Measurements from ENCODE around the gene SIX5. TPM values are rescaled to one million over a fixed set of nuclear protein-coding genes. Genes with fewer than 3 reads are reported as not detected.
A peak's percentile ranks its signal among the peaks of the same experiment; 100 is the strongest.

SIX5 gene
- total RNA-seq, 1 donor from 2014 or later, result 2.1 TPM

DNA sequence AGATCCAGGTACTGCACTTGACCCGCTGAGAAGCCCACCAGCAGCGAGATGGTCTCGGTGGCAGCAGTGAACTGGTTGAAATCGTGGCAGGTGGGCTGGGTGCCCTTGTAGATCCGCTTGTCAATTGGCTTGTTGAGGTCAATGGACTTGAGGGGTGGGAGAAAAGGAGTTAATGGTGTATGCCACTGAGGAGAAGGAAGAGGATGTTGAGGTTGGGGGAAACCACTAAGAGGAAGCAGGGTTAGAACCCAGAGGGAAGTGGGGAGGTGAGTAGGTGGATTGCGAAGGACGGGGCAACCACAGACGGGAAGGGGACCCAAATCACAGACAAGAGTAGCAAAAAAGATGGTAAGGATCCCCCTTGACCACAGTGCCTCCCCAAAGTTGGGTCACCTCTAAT lies 21.9 kb upstream of the SIX5 start:
- TF ChIP-seq, protein P1, sequence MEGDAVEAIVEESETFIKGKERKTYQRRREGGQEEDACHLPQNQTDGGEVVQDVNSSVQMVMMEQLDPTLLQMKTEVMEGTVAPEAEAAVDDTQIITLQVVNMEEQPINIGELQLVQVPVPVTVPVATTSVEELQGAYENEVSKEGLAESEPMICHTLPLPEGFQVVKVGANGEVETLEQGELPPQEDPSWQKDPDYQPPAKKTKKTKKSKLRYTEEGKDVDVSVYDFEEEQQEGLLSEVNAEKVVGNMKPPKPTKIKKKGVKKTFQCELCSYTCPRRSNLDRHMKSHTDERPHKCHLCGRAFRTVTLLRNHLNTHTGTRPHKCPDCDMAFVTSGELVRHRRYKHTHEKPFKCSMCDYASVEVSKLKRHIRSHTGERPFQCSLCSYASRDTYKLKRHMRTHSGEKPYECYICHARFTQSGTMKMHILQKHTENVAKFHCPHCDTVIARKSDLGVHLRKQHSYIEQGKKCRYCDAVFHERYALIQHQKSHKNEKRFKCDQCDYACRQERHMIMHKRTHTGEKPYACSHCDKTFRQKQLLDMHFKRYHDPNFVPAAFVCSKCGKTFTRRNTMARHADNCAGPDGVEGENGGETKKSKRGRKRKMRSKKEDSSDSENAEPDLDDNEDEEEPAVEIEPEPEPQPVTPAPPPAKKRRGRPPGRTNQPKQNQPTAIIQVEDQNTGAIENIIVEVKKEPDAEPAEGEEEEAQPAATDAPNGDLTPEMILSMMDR (IDR thresholded peaks at IDR 0.05; ENCODE audit: insufficient read depth, low read length, severe bottlenecking), result no peak
- Histone ChIP-seq H3K4me3 (ENCODE audit: low read depth, low read length) (no peak overlapping the region), H3K36me3 (ENCODE audit: control insufficient read depth, insufficient read depth, low read length) (peaks cover 14% of the 10 kb centered on the region), H3K27me3 (ENCODE audit: control insufficient read depth, insufficient read depth, low read length) (no peaks in the 10 kb centered on the region)
- FAIRE-seq (peak; percentile 91), DNase-seq (ENCODE audit: low read depth) (no peak)

DNA sequence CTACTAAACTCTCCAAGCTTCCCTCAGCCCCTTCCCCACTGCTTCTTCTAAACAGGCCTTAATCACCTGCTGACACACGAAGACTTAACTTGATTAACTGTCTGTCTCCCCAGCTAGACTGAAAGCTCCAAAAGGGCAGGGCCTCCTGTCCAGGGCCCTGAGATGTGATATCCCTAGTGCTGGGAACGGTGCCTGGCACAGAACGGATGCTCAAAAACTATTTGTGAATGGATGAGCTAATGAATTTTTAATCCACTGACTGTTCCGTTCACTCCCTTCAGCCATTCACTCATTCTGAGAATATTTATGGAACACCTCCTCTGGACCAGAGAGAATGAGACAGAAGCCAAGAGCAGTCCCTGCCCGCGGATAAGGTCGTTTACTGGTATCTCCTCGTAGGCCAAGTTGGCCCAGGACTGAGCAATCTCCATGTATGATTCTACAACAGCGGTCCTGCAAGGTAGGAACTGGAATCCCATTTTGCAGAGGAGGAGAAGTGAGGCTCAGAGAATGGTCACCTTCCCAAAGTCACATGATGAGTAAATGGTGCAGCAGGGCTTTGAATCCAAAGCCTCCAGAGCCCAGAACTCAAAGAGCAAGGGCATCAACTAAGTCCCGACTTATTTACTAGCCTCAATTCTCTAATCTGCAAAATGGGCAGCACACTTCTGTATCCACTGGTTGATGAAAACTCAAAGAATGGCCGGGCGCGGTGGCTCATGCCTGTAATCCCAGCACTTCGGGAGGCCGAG lies 20.2 kb upstream of the SIX5 start:
- peaks cover 18% of the 10 kb centered on the region for H3K36me3 ChIP-seq (ENCODE audit: control insufficient read depth, insufficient read depth, low read length)
- H3K4me3 ChIP-seq (ENCODE audit: low read depth, low read length), result no peak overlapping the region
- FAIRE-seq (no peak), DNase-seq (ENCODE audit: low read depth) (no peak)
- no peaks in the 10 kb centered on the region for H3K27me3 ChIP-seq (ENCODE audit: control insufficient read depth, insufficient read depth, low read length)
- TF ChIP-seq, protein P1 (IDR thresholded peaks at IDR 0.05; ENCODE audit: insufficient read depth, low read length, severe bottlenecking), result no peak

DNA sequence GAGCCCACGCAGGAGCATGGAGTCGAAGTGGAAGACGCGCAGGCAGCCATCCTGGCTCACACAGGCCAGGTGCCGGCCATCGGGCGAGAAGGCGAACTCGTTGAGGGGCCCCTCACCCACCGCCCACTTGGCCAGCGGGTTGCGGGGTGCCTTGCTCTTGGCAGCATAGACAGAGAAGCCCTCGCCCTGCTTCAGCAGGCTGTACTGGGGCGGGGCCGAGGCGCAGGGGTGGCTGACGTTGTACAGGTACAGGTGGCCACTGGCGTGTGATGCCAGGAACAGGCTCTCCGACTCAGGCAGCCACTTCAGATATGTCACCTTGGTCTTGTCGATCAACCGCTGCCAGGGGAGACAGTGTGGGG lies 17.5 kb upstream of the SIX5 start:
- H3K36me3 ChIP-seq (ENCODE audit: control insufficient read depth, insufficient read depth, low read length), result peaks cover 20% of the 10 kb centered on the region
- TF ChIP-seq, protein P1 (IDR thresholded peaks at IDR 0.05; ENCODE audit: insufficient read depth, low read length, severe bottlenecking), result no peak
- no peaks in the 10 kb centered on the region for H3K27me3 ChIP-seq (ENCODE audit: control insufficient read depth, insufficient read depth, low read length)
- FAIRE-seq (no peak), DNase-seq (ENCODE audit: low read depth) (no peak)
- no peak overlapping the region for H3K4me3 ChIP-seq (ENCODE audit: low read depth, low read length)

DNA sequence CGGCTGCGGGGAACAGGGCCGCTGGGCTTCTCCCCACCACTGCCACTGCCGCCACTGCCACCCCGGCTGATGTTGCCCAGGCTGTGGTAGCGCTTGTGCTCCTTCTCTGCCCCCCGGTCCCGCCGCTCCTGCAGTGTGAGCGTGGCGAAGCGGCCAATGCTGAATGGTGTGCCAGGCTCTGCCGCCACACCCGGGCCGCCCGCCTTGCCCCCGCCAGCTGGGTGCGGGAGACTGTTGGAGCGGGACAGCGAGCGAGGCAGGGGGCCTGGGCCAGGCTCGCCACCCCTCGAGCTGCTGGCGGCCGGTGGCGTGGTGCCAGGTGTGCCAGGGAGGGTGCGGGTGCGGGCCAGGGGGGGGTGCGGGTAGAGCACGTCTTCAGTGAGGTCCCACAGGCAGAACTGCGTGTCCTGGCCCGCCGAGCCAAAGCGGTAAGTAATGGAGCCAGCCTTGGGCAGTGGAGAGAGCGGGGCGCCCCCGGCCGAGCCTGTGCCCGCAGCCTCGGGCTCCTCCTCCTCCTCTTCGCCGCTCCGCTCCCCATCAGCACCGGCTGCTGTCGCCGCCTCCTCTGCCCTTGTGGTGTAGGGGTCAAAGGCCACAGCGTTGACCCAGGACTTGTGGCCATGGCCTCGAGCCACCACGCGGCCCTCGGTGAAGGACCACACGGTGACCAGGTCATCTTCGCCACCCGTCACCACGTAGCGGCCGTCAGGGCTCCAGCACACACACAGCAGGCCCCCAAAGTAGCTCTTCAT lies 16.9 kb upstream of the SIX5 start:
- peaks cover 21% of the 10 kb centered on the region for H3K36me3 ChIP-seq (ENCODE audit: control insufficient read depth, insufficient read depth, low read length)
- TF ChIP-seq, protein P1 (IDR thresholded peaks at IDR 0.05; ENCODE audit: insufficient read depth, low read length, severe bottlenecking), result no peak
- no peak for FAIRE-seq
- H3K4me3 ChIP-seq (ENCODE audit: low read depth, low read length), result no peak overlapping the region
- no peak for DNase-seq (ENCODE audit: low read depth)
- no peaks in the 10 kb centered on the region for H3K27me3 ChIP-seq (ENCODE audit: control insufficient read depth, insufficient read depth, low read length)

DNA sequence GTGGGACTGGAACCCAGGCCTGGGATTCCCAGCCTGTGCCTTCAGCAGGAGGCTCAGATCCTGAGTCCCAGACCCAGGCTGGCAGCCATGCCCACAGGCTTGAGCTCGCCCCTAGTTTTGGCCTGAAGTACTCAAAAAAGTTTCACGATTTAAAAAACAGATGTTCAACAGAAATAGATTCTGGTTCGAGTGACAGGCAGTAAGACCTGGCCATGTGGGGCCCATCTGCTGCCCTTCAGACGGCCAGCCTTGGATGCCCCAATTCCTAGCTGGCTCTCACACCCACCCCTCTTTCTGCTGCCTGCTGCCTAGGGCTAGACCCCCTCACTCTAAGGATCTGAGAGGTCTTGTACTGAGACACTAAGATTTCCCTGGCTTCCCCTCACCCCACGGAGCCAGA lies 16.0 kb upstream of the SIX5 start:
- TF ChIP-seq, protein P1 (IDR thresholded peaks at IDR 0.05; ENCODE audit: insufficient read depth, low read length, severe bottlenecking), result no peak
- Histone ChIP-seq H3K4me3 (ENCODE audit: low read depth, low read length) (no peak overlapping the region), H3K36me3 (ENCODE audit: control insufficient read depth, insufficient read depth, low read length) (peaks cover 18% of the 10 kb centered on the region), H3K27me3 (ENCODE audit: control insufficient read depth, insufficient read depth, low read length) (no peaks in the 10 kb centered on the region)
- FAIRE-seq (no peak), DNase-seq (ENCODE audit: low read depth) (no peak)

All from bronchial epithelial cell (primary cell).